Endodermal cell (in vitro differentiated cells): ENCODE results near the gene LPP. TPM values are rescaled to one million over a fixed set of nuclear protein-coding genes. Genes with fewer than 3 reads are reported as not detected.
A peak's percentile ranks its signal among the peaks of the same experiment; 100 is the strongest.

Experiments used
- DNase-seq: peaks from one replicate; pipeline ENCODE4 v3.0.0-alpha.2; 2017
- H3K27ac ChIP-seq: 2 replicates; pipeline ENCODE4 v1.5.1; 2013; ENCODE audit warnings: mild to moderate bottlenecking, low read depth, low read length, moderate library complexity
- H3K27me3 ChIP-seq: 2 replicates; pipeline ENCODE4 v1.6.1; 2013; ENCODE audit warnings: mild to moderate bottlenecking, low read length, moderate library complexity; ENCODE audit not compliant: insufficient read depth, control insufficient read depth, poor library complexity, severe bottlenecking
- H3K36me3 ChIP-seq: 2 replicates; pipeline ENCODE4 v1.7.0; 2013; ENCODE audit warnings: mild to moderate bottlenecking, low read length, moderate library complexity; ENCODE audit not compliant: control insufficient read depth, insufficient read depth
- H3K4me1 ChIP-seq: one replicate; pipeline ENCODE4 v1.7.0; 2013; ENCODE audit warnings: low read length; ENCODE audit not compliant: control insufficient read depth, insufficient read depth
- H3K4me3 ChIP-seq: 2 replicates; pipeline ENCODE4 v1.5.1; 2013; ENCODE audit warnings: mild to moderate bottlenecking, low read length, moderate library complexity
- H3K9ac ChIP-seq: 2 replicates; pipeline ENCODE4 v1.6.1; 2013; ENCODE audit warnings: mild to moderate bottlenecking, low read length, moderate library complexity; ENCODE audit not compliant: poor library complexity, severe bottlenecking; ENCODE audit errors: extremely low read depth
- H3K9me3 ChIP-seq: 2 replicates; pipeline ENCODE4 v1.6.1; 2013; ENCODE audit warnings: mild to moderate bottlenecking, low read length, moderate library complexity; ENCODE audit not compliant: control insufficient read depth
- H3K27ac Mint-ChIP-seq: 2 replicates; pipeline ENCODE4 v1.8.0; 2020; ENCODE audit warnings: mixed read lengths
- H3K27me3 Mint-ChIP-seq: 2 replicates; pipeline ENCODE4 v1.8.0; 2021; ENCODE audit warnings: mild to moderate bottlenecking, mixed read lengths; ENCODE audit not compliant: insufficient read depth
- H3K36me3 Mint-ChIP-seq: 2 replicates; pipeline ENCODE4 v1.8.0; 2020; ENCODE audit warnings: low read depth, mixed read lengths
- H3K4me1 Mint-ChIP-seq: 2 replicates; pipeline ENCODE4 v1.8.0; 2020; ENCODE audit warnings: mixed read lengths
- H3K4me3 Mint-ChIP-seq: 2 replicates; pipeline ENCODE4 v1.8.0; 2020; ENCODE audit warnings: mild to moderate bottlenecking, moderate library complexity, mixed read lengths
- H3K9me3 Mint-ChIP-seq: 2 replicates; pipeline ENCODE4 v1.8.0; 2020; ENCODE audit warnings: mild to moderate bottlenecking, mixed read lengths
- CTCF ChIP-seq: fragments of 200-600 bp; sonication (generic); conservative IDR thresholded peaks from 2 replicates; pipeline ENCODE4 v1.5.0; 2021; ENCODE audit warnings: antibody characterized with exemption, mild to moderate bottlenecking
- WGBS, 2 experiments: methylation state at CpG; one replicate each; pipeline versions ENCODE4 v1.1.5 to v1.1.7; 2013; ENCODE audit warnings: missing lambda C conversion rate in 2 of 2, mixed read lengths in 1 of 2; ENCODE audit not compliant: insufficient coverage in 1 of 2, insufficient read length in 1 of 2; 5-methylcytosine and 5-hydroxymethylcytosine counted together
- total RNA-seq, 2 donors: library from RNA; stranded (reverse); fragmentation: NEBNext Ultra II Directional in 1 of 2; extraction: Animal tissue kit (Norgen Biotek cat#: 25700) in 1 of 2; gene quantifications; 2 replicates in 1 of 2; 3 replicates in 1 of 2; pipeline ENCODE4 v1.2.1, GENCODE V29; 2021

The LPP gene
- total RNA-seq, 2 donors from 2014 or later: 78.0 to 105 TPM

- H3K27ac ChIP-seq: no peak overlapping the region
- Mint-ChIP-seq H3K27me3 (no peaks in the 10 kb centered on the region), H3K9me3 (no peaks in the 10 kb centered on the region), H3K4me1 (no peaks in the 10 kb centered on the region), H3K4me3 (no peak overlapping the region), H3K36me3 (no peaks in the 10 kb centered on the region), H3K27ac (no peak overlapping the region)
- no peaks in the 10 kb centered on the region for H3K4me1 ChIP-seq
- 94 to 100% methylated on average over 3 of the region's 3 CpGs for WGBS, 2 experiments
- no peak for DNase-seq
- H3K36me3 ChIP-seq: no peaks in the 10 kb centered on the region
- H3K9me3 ChIP-seq: no peaks in the 10 kb centered on the region
- no peak for TF ChIP-seq CTCF
- no peaks in the 10 kb centered on the region for H3K27me3 ChIP-seq
- no peak overlapping the region for H3K9ac ChIP-seq
- H3K4me3 ChIP-seq: no peak overlapping the region
These were observed 593.5 kb downstream of the LPP start for GRCh38 chr3:188747489-188747888.

GRCh38 chr3:188749010-188749617, 595.2 kb downstream of the LPP start:
- no peak overlapping the region for H3K9ac ChIP-seq
- peak; percentile 85 for DNase-seq
- no peaks in the 10 kb centered on the region for H3K9me3 ChIP-seq
- no peaks in the 10 kb centered on the region for H3K36me3 Mint-ChIP-seq
- no peaks in the 10 kb centered on the region for H3K27me3 Mint-ChIP-seq
- TF ChIP-seq CTCF: peak; percentile 91
- no peaks in the 10 kb centered on the region for H3K4me1 ChIP-seq
- H3K27ac ChIP-seq: no peak overlapping the region
- H3K27ac Mint-ChIP-seq: no peak overlapping the region
- no peak overlapping the region for H3K4me3 ChIP-seq
- H3K4me1 Mint-ChIP-seq: no peaks in the 10 kb centered on the region
- H3K27me3 ChIP-seq: no peaks in the 10 kb centered on the region
- H3K4me3 Mint-ChIP-seq: no peak overlapping the region
- H3K9me3 Mint-ChIP-seq: no peaks in the 10 kb centered on the region
- WGBS, 2 experiments: 50 to 69% methylated on average over 1 to 5 of the region's 5 CpGs
- no peaks in the 10 kb centered on the region for H3K36me3 ChIP-seq

- no peak overlapping the region for H3K4me3 ChIP-seq
- no peak overlapping the region for H3K27ac ChIP-seq
- no peak for DNase-seq
- Mint-ChIP-seq H3K27ac (no peak overlapping the region), H3K4me3 (no peak overlapping the region), H3K9me3 (no peaks in the 10 kb centered on the region), H3K27me3 (no peaks in the 10 kb centered on the region), H3K36me3 (no peaks in the 10 kb centered on the region), H3K4me1 (no peaks in the 10 kb centered on the region)
- no peaks in the 10 kb centered on the region for H3K4me1 ChIP-seq
- no peaks in the 10 kb centered on the region for H3K27me3 ChIP-seq
- TF ChIP-seq CTCF: no peak
- H3K9ac ChIP-seq: no peak overlapping the region
- no peaks in the 10 kb centered on the region for H3K36me3 ChIP-seq
- H3K9me3 ChIP-seq: no peaks in the 10 kb centered on the region
- WGBS, 2 experiments: 91% methylated on average over 4 of the region's 4 CpGs; no CpG with 5 or more reads in 1 of the 2 experiments
These were observed 595.9 kb downstream of the LPP start for GRCh38 chr3:188749830-188750229.
